NCI-H226 (cell line): Measurements from ENCODE around the gene ARMC5.
A peak's percentile ranks its signal among the peaks of the same experiment; 100 is the strongest.
"Not testable (repeated sequence)": the region's sequence is repeated elsewhere in the genome, so short reads cannot be mapped to it uniquely, and the experiment has no call there.

Source experiments
- DNase-seq: peaks from one replicate; pipeline ENCODE4 v3.0.0-alpha.2; 2015

The ARMC5 gene

GRCh38 chr16:31458844-31459686, at the start of gene ARMC5:
Gene ARMC5, plus strand, starts transcription at chr16:31459501. Its CDS starts 24 bp downstream, at chr16:31459525.
- DNase-seq: peak; percentile 98

- DNase-seq: no peak
Measured at GRCh38 chr16:31410082-31410481, 49.2 kb upstream of the ARMC5 start.

- DNase-seq: no peak
Measured at GRCh38 chr16:31411024-31411844, 48.1 kb upstream of the ARMC5 start.

- DNase-seq: no peak
Measured at GRCh38 chr16:31412750-31413149, 46.6 kb upstream of the ARMC5 start.

GRCh38 chr16:31413381-31413780, 45.9 kb upstream of the ARMC5 start:
- DNase-seq: no peak

GRCh38 chr16:31413943-31414342, 45.4 kb upstream of the ARMC5 start:
- DNase-seq: no peak

GRCh38 chr16:31414706-31415105, 44.6 kb upstream of the ARMC5 start:
- no peak for DNase-seq

GRCh38 chr16:31416371-31416770, 42.9 kb upstream of the ARMC5 start:
- no peak for DNase-seq

GRCh38 chr16:31417036-31417435, 42.3 kb upstream of the ARMC5 start:
- DNase-seq: not testable (repeated sequence)

- no peak for DNase-seq
Measured at GRCh38 chr16:31417916-31418315, 41.4 kb upstream of the ARMC5 start.

GRCh38 chr16:31420037-31420436, 39.3 kb upstream of the ARMC5 start:
- DNase-seq: no peak

- DNase-seq: no peak
Measured at GRCh38 chr16:31421587-31421986, 37.7 kb upstream of the ARMC5 start.

GRCh38 chr16:31423241-31423640, 36.1 kb upstream of the ARMC5 start:
- DNase-seq: no peak

- DNase-seq: no peak
Measured at GRCh38 chr16:31423801-31424200, 35.5 kb upstream of the ARMC5 start.

GRCh38 chr16:31427441-31428278, 31.6 kb upstream of the ARMC5 start:
- no peak for DNase-seq

GRCh38 chr16:31428279-31428597, 31.1 kb upstream of the ARMC5 start, which contains the start of gene COX6A2:
Gene COX6A2, minus strand, starts transcription at chr16:31428360. Its CDS starts 35 bp downstream, at chr16:31428325.
- no peak for DNase-seq

GRCh38 chr16:31428638-31429247, 30.6 kb upstream of the ARMC5 start:
- DNase-seq: no peak

- DNase-seq: no peak
Measured at GRCh38 chr16:31429314-31429713, 30.0 kb upstream of the ARMC5 start.

- no peak for DNase-seq
Measured at GRCh38 chr16:31429796-31430195, 29.5 kb upstream of the ARMC5 start.

GRCh38 chr16:31430380-31431052, 28.8 kb upstream of the ARMC5 start:
- no peak for DNase-seq

- no peak for DNase-seq
Measured at GRCh38 chr16:31435341-31436220, 23.7 kb upstream of the ARMC5 start.
